ENCODE data around the gene BMERB1.
"Not testable (repeated sequence)": the region's sequence is repeated elsewhere in the genome, so short reads cannot be mapped to it uniquely, and the experiment has no call there.

BMERB1 gene

DNA sequence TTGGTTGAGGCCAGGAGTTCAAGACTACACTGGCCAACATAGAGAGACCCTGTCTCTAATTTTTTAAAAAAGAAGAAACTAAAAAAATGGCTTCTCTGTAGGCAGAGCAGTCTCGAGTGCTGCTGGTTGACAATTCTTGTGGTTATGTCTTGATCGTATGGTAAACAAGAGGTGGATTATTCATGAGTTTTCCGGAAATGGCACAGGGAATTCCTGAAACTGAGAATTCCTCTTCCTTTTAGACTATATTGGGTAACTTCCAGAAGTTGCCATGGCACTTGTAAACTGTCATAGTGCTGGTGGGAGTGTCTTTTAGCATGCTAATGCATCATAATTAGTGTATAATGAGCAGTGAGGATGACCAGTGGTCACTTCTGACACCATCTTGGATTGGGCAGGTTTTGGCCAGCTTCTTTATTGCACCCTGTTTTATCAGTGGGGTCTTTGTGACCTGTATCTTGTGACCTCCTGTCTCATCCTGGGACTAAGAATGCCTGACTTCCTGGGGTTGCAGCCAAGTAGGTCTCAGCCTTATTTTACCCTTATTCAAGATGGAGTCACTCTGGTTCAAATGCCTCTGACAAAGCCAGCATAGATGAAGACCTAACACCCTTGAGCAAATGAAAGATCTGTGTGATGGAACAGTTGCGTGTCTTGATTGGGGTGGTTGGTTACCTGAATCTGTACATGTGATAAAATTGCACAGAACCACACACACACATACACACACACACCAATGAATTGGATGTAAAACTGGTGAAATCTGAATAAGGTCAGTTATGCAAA, 30.2 kb downstream of the BMERB1 start:
- no peak for DNase-seq

DNA sequence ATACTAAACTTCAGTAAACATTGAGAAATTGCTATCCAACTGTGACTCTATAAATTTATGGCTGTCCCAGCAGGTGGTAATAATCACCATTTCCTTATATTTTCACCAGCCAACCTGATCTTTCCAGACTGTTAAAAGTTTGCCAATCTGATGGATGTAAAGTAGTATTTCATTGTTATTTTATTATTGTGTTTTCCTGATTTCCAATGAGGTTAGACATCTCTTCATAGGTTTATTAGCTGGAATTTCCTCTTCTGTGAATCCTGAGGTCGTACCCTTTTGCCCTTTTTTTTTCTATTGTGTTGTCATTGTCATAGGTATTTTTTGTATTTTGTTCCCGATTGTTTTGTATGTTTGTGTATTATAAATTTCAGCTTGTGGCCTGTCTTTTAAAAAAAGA, 31.7 kb downstream of the BMERB1 start:
- no peak for DNase-seq

DNA sequence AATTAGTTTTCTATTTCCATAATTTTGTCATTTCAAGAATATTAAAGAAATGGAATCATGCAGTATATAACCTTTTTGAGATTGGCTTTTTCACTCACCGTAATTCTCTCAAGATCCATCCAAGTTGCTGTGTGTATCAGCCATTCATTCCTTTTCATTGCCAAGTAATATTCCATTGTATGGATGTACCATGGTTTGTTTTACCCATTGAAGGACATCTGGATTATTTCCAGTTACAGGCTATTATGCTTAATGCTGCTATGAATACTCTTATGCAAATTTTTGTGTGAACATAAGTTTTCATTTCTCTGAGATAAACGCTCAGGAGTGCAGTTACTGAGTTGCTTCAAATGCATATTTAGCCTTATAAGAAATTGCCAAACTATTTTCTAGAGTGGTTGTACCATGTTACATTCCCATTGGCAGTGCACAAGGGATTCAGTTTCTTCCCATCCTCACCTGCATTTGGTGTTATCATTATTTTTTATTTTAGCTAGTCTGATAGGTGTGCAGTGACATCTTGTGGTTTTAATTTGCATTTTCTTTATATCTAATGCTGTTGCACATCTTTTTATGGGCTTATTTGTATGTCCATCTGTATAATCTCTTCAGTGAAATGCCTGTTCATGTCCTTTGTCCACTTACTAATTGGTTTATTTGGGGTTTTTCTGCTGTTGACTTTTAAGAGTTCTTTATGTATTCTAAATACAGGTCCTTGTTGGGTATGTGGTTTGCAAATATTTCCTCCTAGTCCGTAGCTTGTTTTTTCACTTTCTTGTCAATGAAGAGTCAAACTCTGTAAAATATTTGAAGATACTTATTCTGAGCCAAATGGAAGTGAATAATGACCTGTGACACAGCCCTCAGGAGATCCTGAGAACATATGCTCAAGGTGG, 32.7 kb downstream of the BMERB1 start:
- DNase-seq: peak; percentile 22

DNA sequence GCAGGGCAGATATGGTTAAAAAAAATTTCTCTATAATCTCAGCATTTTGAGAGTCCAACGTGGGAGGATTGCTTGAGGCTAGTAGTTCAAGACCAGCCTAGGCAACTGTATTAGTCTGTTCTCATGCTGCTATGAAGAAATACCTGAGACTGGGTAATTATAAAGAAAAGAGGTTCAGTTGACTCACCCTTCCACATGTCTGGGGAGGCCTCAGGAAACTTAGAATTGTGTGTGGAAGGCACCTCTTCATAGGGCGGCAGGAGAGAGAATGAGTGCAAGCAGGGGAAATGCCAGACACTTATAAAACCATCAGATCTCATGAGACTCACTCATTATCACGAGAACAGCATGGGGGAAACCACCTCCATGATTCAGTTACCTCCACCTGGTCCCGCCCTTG, 42.6 kb downstream of the BMERB1 start:
- DNase-seq: not testable (repeated sequence)

DNA sequence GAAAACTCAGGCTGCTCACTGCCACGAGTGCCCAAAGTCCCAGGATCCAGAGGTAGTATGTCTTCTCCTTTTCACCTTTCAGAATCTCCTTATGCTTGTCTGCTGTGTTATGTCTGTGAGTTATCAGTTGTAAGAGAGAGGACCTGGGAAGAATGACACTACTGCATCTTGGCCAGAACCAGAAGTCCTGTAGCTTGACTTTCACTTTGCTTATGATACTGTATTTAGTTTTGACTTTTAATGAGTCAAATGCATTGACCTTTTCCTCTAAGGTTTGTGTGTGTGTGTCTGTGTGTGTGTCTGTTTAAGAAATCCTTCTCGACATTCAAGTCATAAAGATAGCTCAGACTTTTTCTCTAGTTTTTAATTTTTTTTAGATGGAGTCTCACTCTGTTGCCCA, 43.4 kb downstream of the BMERB1 start:
- DNase-seq: no peak

DNA sequence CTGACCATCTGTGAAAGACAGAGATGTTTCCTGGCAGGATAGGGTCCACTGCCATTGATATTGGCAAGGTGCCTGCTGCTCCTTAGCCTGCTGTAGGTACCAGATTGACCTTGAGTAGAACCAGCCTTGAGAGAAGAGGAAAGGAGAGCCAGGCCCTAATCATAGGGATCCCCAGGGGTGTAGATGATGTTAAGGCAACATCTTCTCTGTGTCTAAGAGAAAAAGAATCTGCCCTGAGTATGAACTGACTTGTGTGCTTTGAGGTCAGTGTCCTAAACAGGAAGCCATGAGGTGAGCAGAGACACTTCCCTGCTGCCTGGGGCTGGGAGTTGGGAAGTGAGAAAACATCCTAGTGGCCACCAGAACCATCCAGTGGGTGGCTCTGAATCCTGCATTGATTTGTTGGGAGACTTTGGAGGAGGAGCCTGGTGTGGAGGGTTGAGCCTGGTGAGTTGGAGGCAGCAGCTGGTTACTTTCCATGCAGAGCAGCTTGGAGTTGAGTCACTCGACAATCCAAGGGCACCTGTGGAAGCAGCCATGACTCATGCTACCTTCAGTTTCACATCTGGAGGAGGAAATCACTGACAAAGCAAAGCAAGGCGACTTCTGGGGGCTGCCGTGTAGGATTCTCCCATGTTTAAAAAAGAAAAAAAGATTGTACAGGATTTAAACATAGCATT, 47.8 kb downstream of the BMERB1 start:
- peak; percentile 96 for DNase-seq

DNA sequence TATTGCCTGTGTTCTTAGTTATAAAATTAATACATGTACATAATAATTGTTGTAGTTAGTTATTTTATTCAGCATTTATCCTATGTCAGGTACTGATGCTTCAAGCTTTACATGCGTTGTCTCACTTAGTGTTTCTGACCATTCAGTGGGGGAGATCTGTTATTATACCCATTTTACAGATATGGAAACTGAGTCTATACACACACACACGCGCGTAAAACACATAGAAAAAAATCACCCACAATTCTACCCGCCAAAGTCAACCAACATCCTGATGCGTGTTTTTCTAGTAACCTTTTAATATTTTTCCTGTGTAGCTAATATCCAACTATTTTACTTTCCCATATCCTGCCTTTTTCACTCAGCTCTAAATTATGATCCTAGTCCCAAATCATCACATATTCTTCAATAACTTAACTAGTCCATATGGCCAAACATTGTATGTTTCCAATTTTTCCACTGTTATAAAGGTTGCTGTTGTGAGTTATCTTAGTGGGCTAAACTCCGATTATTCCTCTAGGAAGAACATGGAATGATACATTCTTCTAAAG, 48.4 kb downstream of the BMERB1 start:
- DNase-seq: no peak

DNA sequence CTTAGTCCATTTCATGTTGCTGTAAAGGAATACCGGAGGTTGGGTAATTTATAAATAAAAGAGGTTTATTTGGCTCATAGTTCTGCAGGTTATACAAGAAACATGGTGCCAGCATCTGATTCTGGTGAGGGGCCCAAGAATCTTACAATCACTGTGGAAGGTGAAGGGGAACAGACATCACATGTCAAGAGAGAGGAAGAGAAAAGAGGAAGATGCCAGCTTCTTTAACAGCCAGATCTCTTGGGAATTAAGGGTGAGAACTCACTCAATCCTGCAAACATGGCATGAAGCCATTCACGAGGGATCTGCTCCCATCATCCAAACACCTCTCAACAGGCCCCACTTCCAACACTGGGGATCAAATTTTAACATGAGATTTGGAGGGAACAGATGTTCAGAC, 49.5 kb downstream of the BMERB1 start:
- DNase-seq: no peak

DNA sequence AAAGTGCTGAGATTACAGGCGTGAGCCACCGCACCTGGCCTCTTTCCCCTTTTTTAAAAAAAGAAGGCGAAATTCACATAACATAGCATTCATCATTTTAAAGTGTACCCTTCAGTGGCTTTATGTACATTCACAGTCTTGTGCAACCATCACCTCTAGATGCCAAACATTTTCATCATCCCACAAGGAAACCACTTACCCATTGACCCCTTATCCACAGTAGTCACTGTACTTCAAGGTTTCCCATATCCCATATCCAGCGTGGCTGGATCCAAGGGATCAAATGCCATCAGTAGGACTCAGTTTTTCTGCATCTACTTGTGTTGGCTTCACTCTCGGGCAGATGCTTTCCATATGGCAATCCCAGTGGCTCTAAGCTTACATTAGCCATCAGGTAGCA, 50.3 kb downstream of the BMERB1 start:
- no peak for DNase-seq

DNA sequence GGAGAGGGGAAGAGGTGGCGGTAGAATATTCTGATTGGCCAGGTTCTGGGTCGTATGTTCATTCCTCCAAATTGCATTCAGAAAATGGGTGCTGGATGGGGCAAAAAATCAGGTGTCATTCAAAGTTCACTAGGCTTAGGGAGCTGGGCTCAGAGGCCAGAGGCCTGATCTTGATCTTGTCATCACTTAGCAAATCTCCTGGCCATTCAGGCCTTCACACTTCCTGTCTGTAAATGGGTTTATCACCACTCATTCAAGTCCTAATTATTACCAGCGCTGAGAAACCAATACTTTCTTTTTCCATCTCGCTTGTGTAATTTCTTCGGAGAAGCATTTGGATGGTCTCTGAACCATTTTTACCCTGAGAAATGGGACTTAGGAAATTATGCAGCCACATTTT, 50.8 kb downstream of the BMERB1 start:
- no peak for DNase-seq

DNA sequence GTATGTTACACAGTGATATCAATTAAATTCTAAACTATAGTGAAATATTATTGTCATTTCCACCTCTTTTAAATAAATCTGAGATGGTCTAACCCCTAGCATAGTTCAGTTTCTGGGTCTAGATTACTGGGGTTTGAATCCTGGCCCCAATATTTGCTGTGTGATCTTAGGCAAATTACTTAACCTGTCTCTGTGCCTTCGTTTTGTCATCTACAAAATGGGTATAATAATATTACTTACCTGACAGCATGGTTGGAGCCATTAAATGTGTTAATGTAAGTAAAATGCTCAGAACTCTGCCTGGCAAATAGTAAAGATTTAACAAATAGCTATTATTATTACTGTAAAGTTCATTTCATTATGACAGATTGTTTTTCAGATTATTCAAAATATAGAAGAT, 52.3 kb downstream of the BMERB1 start:
- no peak for DNase-seq

DNA sequence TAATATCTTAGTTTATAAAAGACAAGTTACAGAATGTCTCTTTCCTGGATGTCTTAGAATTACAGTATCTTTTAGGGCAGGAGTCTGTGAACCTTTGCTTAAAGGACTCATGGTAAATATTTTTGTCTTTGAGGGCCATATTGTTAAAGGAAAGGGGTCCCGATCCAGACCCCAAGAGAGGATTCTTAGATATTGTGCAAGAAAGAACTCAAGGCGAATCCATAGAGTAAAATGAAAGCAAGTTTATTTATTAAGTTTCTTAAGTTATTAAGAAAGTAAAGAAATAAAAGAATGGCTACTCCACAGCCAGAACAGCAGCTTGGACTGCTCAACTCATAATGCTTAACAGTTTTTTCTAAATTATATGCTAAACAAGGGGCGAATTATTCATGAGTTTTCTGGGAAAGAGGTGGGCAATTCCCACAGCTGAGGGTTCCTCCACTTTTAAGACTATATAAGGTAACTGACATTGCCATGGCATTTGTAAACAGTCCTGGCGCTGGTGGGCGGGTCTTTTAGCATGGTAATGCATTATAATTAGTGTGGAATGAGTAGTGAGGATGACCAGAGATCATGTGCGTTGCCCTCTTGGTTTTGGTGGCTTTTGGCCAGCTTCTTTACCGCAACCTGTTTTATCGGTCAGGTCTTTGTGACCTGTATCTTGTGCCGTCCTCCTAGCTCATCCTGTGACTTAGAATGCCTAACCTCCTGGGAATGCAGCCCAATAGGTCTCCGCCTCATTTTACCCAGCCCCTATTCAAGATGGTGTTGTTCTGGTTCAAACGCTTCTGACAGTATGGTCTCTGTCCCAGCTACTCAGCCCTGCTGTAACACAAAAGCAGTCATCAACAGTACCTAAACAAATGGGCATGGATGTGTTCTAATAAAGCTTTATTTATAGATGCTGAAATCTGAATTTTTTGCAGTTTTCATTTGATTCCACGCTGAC, 53.2 kb downstream of the BMERB1 start:
- no peak for DNase-seq

DNA sequence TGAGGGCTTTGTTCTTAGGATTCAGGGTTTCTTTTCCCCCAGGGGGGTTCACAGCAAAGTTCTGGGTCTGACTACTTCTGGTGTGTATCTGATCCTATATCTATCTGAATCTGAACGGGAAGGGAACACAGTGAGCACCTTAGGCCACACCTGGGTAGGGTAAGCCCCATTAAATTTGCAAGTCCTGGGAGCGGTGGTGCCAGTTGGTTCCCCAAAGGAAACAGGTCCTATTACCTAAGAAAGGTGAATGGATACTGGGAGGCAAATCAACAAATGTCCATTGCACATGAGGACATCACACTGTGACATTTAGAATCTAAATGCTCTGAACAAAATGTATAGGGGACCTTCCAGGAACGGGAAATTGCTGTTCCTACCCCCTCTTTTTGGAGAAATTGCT, 54.6 kb downstream of the BMERB1 start:
- no peak for DNase-seq

DNA sequence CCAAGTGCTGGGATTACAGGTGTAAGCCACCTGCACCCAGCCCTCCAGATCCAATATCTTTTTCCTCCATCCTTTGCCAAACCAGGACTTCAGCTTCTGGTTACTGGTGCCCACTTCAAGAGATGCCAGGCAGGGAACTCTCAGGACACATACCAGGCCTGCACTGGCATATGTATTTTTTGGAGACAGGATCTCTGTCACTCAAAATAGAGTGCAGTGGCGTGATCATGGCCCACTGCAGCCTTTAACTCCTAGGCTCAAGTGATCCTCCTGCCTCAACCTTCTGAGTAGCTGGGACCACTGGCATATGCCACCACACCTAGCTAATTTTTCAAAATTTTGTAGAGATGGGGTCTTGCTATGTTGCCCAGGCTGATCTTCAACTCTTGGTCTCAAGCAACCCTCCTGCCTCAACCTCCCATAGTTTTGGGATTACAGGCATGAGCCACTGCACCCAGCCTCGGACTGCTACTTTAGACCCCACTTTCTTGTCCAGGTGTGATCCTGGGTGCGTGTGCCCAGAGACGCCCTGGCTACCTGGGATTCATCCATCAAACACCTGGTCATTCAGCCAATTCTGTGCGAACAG, 55.8 kb downstream of the BMERB1 start:
- DNase-seq: no peak

DNA sequence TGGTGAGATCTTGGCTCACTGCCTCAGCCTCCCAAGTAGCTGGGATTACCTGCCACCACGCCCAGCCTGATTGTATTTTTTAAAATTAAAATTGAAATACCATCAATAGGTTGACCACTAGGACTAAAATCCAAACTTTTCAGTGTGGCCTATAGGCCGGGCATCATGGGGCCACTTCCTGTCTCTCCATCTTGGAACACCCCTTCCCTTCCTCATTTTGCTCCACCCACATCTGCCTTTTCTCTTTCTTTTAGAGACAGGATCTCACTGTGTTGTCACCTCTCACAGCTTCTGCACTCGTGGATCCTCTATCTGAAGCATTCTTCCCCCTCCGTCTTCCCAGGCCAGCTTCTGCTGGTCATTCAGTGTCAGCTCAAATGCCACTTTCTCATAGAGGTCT, 57.0 kb downstream of the BMERB1 start:
- no peak for DNase-seq

DNA sequence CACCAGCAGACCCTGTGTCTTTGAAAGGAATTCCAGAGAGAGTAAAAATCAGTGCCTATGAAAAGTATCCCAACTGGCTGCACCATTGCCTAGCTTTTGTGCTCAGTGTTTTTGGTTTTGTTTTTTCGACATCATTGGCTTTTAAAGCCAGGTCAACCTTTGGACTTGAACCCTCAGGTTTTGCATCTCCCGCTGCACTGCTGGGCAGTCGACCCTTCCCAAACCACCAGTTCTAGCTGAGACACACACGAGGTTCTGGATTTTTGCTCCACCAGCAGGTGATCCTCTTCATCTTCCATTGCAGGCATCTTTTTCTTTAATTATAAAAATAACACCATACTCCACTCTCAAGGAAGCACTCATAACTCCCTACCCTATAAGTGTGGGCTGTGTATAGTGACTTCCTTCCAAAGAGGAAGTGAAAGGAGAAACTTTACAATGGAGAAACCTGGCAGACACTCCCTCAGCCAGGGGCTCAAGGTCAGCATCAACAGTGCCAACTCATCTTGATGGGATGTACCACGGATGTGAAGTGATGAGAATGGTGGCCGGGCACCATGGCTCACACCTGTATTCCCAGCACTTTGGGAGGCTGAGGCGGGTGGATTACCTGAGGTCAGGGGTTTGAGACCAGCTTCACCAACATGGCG, 57.8 kb downstream of the BMERB1 start:
- DNase-seq: no peak

DNA sequence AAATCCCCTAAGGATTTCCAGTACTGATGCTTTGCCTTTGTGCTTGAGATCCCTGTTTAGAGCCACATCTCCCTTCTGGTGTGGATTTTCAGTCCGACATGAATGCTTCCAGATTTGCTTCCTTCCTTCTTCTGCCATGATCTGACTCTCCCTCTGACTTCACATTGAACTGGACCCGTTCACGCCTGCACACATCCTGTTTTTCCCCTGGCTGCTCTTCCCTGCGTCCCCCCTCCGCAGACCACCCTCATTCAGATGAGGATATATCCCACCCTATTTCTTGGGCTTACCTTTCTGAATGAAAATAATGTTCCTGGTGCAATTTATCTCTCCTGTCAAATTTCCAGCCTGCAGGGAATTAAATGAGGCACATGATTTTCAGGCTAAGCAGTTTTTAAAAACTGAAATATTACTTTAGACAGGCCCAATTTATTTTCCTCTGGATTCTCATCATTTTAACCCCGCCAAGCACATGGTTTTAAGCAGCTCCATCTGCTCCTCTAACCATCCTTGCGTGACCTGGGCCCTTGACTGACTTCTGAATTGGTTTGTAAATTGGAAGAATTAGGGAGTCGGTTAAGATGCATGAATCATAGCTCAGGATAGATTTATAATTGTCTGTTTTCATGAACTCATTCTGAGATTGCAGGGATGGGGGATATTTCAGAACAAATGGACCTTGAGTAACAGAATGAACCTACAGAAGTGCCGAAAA, 59.2 kb downstream of the BMERB1 start:
- peak; percentile 18 for DNase-seq

DNA sequence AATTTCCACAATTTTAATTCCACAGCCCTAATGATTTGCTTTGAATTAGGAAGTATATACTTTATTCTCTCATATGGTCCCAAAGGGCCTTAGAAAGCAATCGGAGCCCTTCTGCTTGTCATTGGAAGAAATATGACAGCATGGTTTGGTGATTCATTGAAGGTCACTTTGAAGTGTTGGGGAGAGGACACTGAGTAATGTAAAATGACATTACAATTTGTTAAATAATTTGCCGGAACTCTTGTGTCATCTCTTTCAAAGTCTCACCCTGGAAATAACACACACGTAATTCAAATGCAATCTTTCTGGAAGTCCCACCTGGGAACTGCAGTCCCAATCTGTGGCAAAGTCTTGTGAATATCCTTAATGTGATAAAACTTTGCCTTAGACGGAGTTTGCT, 59.8 kb downstream of the BMERB1 start:
- no peak for DNase-seq

DNA sequence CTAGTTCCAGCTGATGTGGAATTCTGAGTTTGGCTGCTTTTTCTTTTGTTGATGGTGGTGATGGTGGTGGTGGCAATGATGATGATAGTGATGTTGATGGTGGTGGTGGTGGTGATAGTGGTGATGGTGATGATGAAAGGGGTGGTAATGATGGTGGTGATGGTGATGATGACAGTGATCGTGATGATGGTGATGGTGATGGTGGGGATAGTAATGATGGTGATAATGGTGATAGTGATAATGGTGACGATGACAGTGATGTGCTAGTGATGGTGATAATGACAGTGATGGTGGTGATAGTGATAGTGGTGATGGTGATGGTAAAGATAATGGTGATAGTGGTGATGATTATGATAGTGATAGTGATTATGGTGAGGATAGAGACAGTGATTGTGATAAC, 61.5 kb downstream of the BMERB1 start:
- no peak for DNase-seq

DNA sequence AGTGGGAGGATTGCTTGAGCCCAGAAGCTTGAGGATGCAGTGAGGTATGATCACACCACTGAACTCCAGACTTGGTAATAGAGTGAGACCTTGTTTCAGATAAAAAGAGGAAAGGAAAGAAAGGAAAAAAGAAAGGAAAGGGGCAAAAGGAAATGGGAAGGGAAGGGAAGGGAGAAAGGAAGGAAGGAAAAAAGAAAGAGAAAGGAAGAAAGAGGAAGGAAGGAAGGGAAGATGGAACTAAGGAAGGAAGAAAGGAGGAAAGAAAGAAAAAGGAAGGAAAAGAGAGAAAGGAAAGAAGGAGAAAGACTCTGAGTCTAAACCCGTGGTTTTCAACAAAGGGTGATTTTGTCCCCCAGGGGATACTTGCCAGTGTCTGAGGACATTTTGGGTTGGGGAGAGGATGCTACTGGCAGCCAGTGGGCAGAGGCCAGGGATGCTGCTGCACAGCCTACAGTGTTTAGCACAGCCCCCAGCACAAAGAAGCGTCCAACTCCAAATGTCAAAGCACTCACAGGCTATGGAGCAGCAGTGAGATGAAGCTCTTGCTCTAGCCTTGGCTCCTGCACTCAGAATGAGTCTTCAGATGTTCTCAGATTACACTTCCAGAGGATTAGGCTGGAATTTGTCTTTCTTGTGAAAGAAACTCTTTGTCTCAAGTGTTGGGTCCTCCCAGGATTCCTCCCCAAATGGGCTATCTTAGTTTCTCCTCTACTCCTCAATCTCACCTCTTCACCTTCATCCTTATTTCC, 64.2 kb downstream of the BMERB1 start:
- no peak for DNase-seq

Measured in NCI-H510A treated with DMSO at 0.1 percent for 48 hours (cell line).